Adrenal gland (tissue), 5 donors: ENCODE measurements around the gene DCUN1D4.

Source experiments
- POLR2A ChIP-seq, 2 donors: fragments of 450-650 bp; IDR thresholded peaks; one replicate each; pipeline ENCODE4 v1.6.1; 2017; ENCODE audit warnings: antibody characterized with exemption in 2 of 2, mild to moderate bottlenecking in 2 of 2, moderate library complexity in 1 of 2
- TF ChIP-seq, protein P1 (sequence below), 6 experiments: fragments of 450-650 bp in 4 of 6; fragments of 200-600 bp in 2 of 6; sonication (generic) in 1 of 6; IDR thresholded peaks; 1 replicate in 5 of 6; 2 replicates in 1 of 6; pipeline versions ENCODE4 v1.5.1 to v1.8.0; 2016 to 2021; ENCODE audit warnings: antibody characterized with exemption in 6 of 6, mild to moderate bottlenecking in 2 of 6, moderate library complexity in 1 of 6
- donor health status: DM: no; HTN: no; CAD: no.

DNA sequence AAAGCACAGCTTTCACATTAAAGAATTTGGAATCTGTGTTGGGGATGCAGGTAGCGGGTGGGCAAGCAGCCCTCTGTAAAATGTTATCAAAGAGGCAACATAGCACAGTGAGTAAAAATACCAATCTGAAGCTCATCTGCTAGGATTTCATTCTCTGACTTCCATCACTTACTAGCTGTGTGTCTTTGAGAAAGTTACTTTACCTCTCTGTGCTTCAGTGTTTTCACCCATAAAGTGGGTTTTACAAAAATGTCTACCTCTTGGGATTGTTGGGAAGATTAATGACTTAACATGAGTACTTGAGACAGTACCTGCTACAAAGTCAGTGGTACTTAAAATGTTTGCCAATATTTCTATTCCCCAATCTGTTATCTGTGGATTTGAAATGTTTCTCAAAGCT is 7.9 kb upstream of the DCUN1D4 start:
- no peak for TF ChIP-seq POLR2A (IDR thresholded peaks at IDR 0.05)
- TF ChIP-seq, protein P1, sequence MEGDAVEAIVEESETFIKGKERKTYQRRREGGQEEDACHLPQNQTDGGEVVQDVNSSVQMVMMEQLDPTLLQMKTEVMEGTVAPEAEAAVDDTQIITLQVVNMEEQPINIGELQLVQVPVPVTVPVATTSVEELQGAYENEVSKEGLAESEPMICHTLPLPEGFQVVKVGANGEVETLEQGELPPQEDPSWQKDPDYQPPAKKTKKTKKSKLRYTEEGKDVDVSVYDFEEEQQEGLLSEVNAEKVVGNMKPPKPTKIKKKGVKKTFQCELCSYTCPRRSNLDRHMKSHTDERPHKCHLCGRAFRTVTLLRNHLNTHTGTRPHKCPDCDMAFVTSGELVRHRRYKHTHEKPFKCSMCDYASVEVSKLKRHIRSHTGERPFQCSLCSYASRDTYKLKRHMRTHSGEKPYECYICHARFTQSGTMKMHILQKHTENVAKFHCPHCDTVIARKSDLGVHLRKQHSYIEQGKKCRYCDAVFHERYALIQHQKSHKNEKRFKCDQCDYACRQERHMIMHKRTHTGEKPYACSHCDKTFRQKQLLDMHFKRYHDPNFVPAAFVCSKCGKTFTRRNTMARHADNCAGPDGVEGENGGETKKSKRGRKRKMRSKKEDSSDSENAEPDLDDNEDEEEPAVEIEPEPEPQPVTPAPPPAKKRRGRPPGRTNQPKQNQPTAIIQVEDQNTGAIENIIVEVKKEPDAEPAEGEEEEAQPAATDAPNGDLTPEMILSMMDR (IDR thresholded peaks at IDR 0.05) = no peak
